H1 (cell line): ENCODE measurements around the gene SCRN1. TPM values are rescaled to one million over a fixed set of nuclear protein-coding genes. Genes with fewer than 3 reads are reported as not detected.

Experiments used
- CTCF ChIA-PET: fragments of 300-600 bp; sonication (Branson Sonifier 250); formaldehyde crosslinking; loops from one replicate; lab custom pipeline; 2021; ENCODE audit not compliant: partially characterized antibody; lab: Charles Lee
- POLR2A ChIA-PET: fragments of 300-600 bp; sonication (Branson Sonifier 250); formaldehyde crosslinking; loops from one replicate; lab custom pipeline; 2021; ENCODE audit warnings: inconsistent platforms; ENCODE audit not compliant: partially characterized antibody; lab: Charles Lee
- DNase-seq, 2 experiments: peaks; one replicate each; pipeline versions ENCODE4 v3.0.0 to v3.0.0-alpha.2; 2010 to 2022; ENCODE audit warnings: low spot score in 2 of 2, low read depth in 1 of 2, mixed read lengths in 1 of 2
- FAIRE-seq: peaks from 2 replicates; lab custom pipeline; 2011; peaks lifted over from hg19 to GRCh38; lab: Jason Lieb, UNC
- H2AFZ ChIP-seq: 2 replicates; pipeline ENCODE4 v1.8.1; 2012; ENCODE audit warnings: low read length, inconsistent platforms
- H2AK5ac ChIP-seq: 2 replicates; pipeline ENCODE4 v1.6.1; 2013; ENCODE audit warnings: low read depth, low read length
- H2BK120ac ChIP-seq: replicated peaks from 2 replicates; pipeline ENCODE3; 2013; ENCODE audit warnings: low read depth, low read length, inconsistent platforms
- H2BK12ac ChIP-seq: 2 replicates; pipeline ENCODE4 v1.6.1; 2013; ENCODE audit warnings: low read depth, low read length
- H2BK15ac ChIP-seq: 2 replicates; pipeline ENCODE4 v1.6.1; 2013; ENCODE audit warnings: low read length
- H2BK20ac ChIP-seq: 2 replicates; pipeline ENCODE4 v1.6.1; 2013; ENCODE audit warnings: low read length
- H2BK5ac ChIP-seq: 2 replicates; pipeline ENCODE4 v1.6.1; 2013; ENCODE audit warnings: low read depth, low read length
- H3K14ac ChIP-seq: 2 replicates; pipeline ENCODE4 v1.6.1; 2013; ENCODE audit warnings: inconsistent platforms; ENCODE audit not compliant: insufficient read length
- H3K18ac ChIP-seq: 2 replicates; pipeline ENCODE4 v1.6.1; 2013; ENCODE audit warnings: low read length; ENCODE audit errors: extremely low read depth
- H3K23ac ChIP-seq: 2 replicates; pipeline ENCODE4 v1.6.1; 2013; ENCODE audit warnings: inconsistent platforms; ENCODE audit not compliant: insufficient read length
- H3K23me2 ChIP-seq: 2 replicates; pipeline ENCODE4 v1.6.1; 2013; ENCODE audit warnings: low read depth, low read length
- H3K27ac ChIP-seq: 2 replicates; pipeline ENCODE4 v1.6.1; 2011; ENCODE audit warnings: low read depth, low read length, inconsistent platforms
- H3K27me3 ChIP-seq, 4 experiments: replicated peaks in 1 of 4; 1 replicate in 1 of 4; 2 replicates in 3 of 4; pipeline versions ENCODE4 v1.6.1 to v1.8.1; 2011 to 2013; ENCODE audit warnings: low read length in 3 of 4, mild to moderate bottlenecking in 3 of 4, inconsistent platforms in 2 of 4, mixed read lengths in 2 of 4, moderate library complexity in 1 of 4; ENCODE audit not compliant: control insufficient read depth in 3 of 4, insufficient read depth in 3 of 4; ENCODE audit errors: extremely low read depth in 1 of 4
- H3K36me3 ChIP-seq, 4 experiments: 2 replicates each; pipeline versions ENCODE4 v1.6.1 to v1.8.1; 2011 to 2013; ENCODE audit warnings: mild to moderate bottlenecking in 4 of 4, low read length in 3 of 4, moderate library complexity in 2 of 4, control low read depth in 1 of 4, inconsistent platforms in 1 of 4; ENCODE audit not compliant: insufficient read depth in 4 of 4, control insufficient read depth in 2 of 4
- H3K4ac ChIP-seq: replicated peaks from 2 replicates; pipeline ENCODE3; 2013; ENCODE audit warnings: low read length, low read depth, mixed read lengths, inconsistent platforms; ENCODE audit not compliant: insufficient read length
- H3K4me1 ChIP-seq, 4 experiments: replicated peaks in 1 of 4; 1 replicate in 1 of 4; 2 replicates in 3 of 4; pipeline versions ENCODE4 v1.6.1 to v1.8.1; 2011 to 2013; ENCODE audit warnings: low read length in 3 of 4, inconsistent platforms in 2 of 4, mixed read lengths in 1 of 4; ENCODE audit not compliant: insufficient read depth in 4 of 4, control insufficient read depth in 3 of 4
- H3K4me2 ChIP-seq, 2 experiments: 2 replicates each; pipeline versions ENCODE4 v1.6.1 to v1.8.1; 2011 to 2013; ENCODE audit warnings: low read depth in 2 of 2, low read length in 2 of 2, control low read depth in 1 of 2, inconsistent platforms in 1 of 2, mild to moderate bottlenecking in 1 of 2; ENCODE audit not compliant: insufficient read depth in 1 of 2
- H3K4me3 ChIP-seq, 4 experiments: fragments of 200-600, 300-600 bp in 1 of 4; sonication (generic), shearing (Covaris generic), sonication (Bioruptor Twin) in 1 of 4; 2 replicates each; pipeline versions ENCODE4 v1.5.1 to v1.8.1; 2011 to 2016; ENCODE audit warnings: low read length in 4 of 4, low read depth in 3 of 4, control low read depth in 2 of 4, inconsistent platforms in 2 of 4, mild to moderate bottlenecking in 2 of 4, mixed read lengths in 1 of 4, moderate library complexity in 1 of 4; ENCODE audit not compliant: insufficient read depth in 2 of 4; ENCODE audit errors: extremely low read depth in 1 of 4
- H3K56ac ChIP-seq: replicated peaks from 2 replicates; pipeline ENCODE3; 2013; ENCODE audit warnings: low read depth, mild to moderate bottlenecking, mixed read lengths, low read length, inconsistent platforms; ENCODE audit not compliant: insufficient read length
- H3K79me1 ChIP-seq: 2 replicates; pipeline ENCODE4 v1.6.1; 2013; ENCODE audit warnings: low read depth, low read length, control low read depth
- H3K79me2 ChIP-seq, 2 experiments: 2 replicates each; pipeline versions ENCODE4 v1.6.1 to v1.8.1; 2012 to 2013; ENCODE audit warnings: low read length in 2 of 2, mild to moderate bottlenecking in 2 of 2, inconsistent platforms in 1 of 2; ENCODE audit not compliant: insufficient read depth in 2 of 2, control insufficient read depth in 1 of 2
- H3K9ac ChIP-seq, 4 experiments: replicated peaks in 1 of 4; 1 replicate in 1 of 4; 2 replicates in 3 of 4; pipeline versions ENCODE4 v1.6.1 to v1.8.1; 2011 to 2013; ENCODE audit warnings: low read depth in 3 of 4, low read length in 3 of 4, control low read depth in 2 of 4, mild to moderate bottlenecking in 2 of 4, moderate library complexity in 2 of 4, inconsistent platforms in 1 of 4; ENCODE audit errors: extremely low read depth in 1 of 4
- H3K9me3 ChIP-seq, 2 experiments: 2 replicates each; pipeline versions ENCODE4 v1.6.1 to v1.8.1; 2012 to 2013; ENCODE audit warnings: mild to moderate bottlenecking in 2 of 2, moderate library complexity in 2 of 2, control low read depth in 1 of 2, inconsistent platforms in 1 of 2, low read depth in 1 of 2, low read length in 1 of 2, mixed read lengths in 1 of 2; ENCODE audit not compliant: insufficient read depth in 2 of 2
- H4K20me1 ChIP-seq, 2 experiments: replicated peaks in 1 of 2; 2 replicates each; pipeline versions ENCODE3 to v1.8.1; 2011 to 2013; ENCODE audit warnings: inconsistent platforms in 2 of 2, low read length in 2 of 2, mild to moderate bottlenecking in 1 of 2; ENCODE audit not compliant: insufficient read depth in 2 of 2, control insufficient read depth in 1 of 2
- H4K5ac ChIP-seq: 2 replicates; pipeline ENCODE4 v1.6.1; 2013; ENCODE audit warnings: low read length, low read depth, mixed read lengths, inconsistent platforms; ENCODE audit not compliant: insufficient read length
- H4K8ac ChIP-seq: 2 replicates; pipeline ENCODE4 v1.8.0; 2013; ENCODE audit warnings: mild to moderate bottlenecking, moderate library complexity, low read length, inconsistent platforms; ENCODE audit not compliant: insufficient read depth; ENCODE audit errors: extremely low read depth
- H4K91ac ChIP-seq: replicated peaks from 2 replicates; pipeline ENCODE3; 2013; ENCODE audit warnings: low read length, mixed read lengths, inconsistent platforms; ENCODE audit not compliant: insufficient read length
- CBX8 ChIP-seq: fragments of 300-800, 300-1000 bp; sonication (generic); IDR thresholded peaks from 2 replicates; pipeline ENCODE4 v1.7.1; 2016; ENCODE audit warnings: low read depth, low read length, borderline replicate concordance
- CTBP2 ChIP-seq: IDR thresholded peaks from 2 replicates; pipeline ENCODE4 v1.7.0; 2011; ENCODE audit warnings: borderline replicate concordance, mild to moderate bottlenecking, moderate library complexity, mixed read lengths, low read length; ENCODE audit not compliant: insufficient read depth, insufficient read length
- GTF2F1 ChIP-seq: IDR thresholded peaks from 2 replicates; pipeline ENCODE4 v1.6.1; 2012; ENCODE audit warnings: low read depth, low read length, improper control_type of control experiment, borderline replicate concordance
- SIN3A ChIP-seq, 2 experiments: IDR thresholded peaks in 1 of 2; conservative IDR thresholded peaks in 1 of 2; 2 replicates each; pipeline ENCODE4 v1.6.1; 2011 to 2012; ENCODE audit warnings: low read length in 2 of 2, improper control_type of control experiment in 1 of 2, low read depth in 1 of 2, mild to moderate bottlenecking in 1 of 2
- WGBS, 2 experiments: shearing (Covaris generic) in 1 of 2; methylation state at CpG; one replicate each; pipeline versions ENCODE4 v1.1.6 to v1.1.7; 2013 to 2015; ENCODE audit warnings: low lambda C conversion rate in 2 of 2, mixed read lengths in 2 of 2, inconsistent platforms in 1 of 2, low coverage in 1 of 2, missing lambda C conversion rate in 1 of 2; ENCODE audit not compliant: insufficient replicate concordance in 2 of 2, insufficient coverage in 1 of 2, insufficient read length in 1 of 2; ENCODE audit errors: extremely low coverage in 1 of 2, missing lambda C conversion rate in 1 of 2; 5-methylcytosine and 5-hydroxymethylcytosine counted together
- polyA plus RNA-seq, 7 experiments: library from polyadenylated mRNA; depleted of rRNA in 3 of 7; stranded (reverse) in 5 of 7; unstranded in 2 of 7; fragments of >200 nt in 5 of 7; fragments of 200-250 nt in 2 of 7; gene quantifications; 1 replicate in 5 of 7; 2 replicates in 1 of 7; 4 replicates in 1 of 7; pipeline versions ENCODE4 v1.2.1 to v1.2.3, GENCODE V29; 2011 to 2013; ENCODE audit warnings: missing spikeins in 2 of 7, mixed read lengths in 2 of 7
- total RNA-seq: library from RNA; stranded (reverse); fragmentation: NEBNext Ultra II Directional; extraction: Animal tissue kit (Norgen Biotek cat#: 25700); gene quantifications from 2 replicates; pipeline ENCODE4 v1.2.1, GENCODE V29; 2021

Gene SCRN1
- total and polyA plus RNA-seq, 2 of the 8 experiments (the other 6 are each of a cell fraction or from before 2014, with no cell fraction given) = 36.0 to 75.8 TPM

GRCh38 chr7:29924684-29925083, 64.9 kb downstream of the SCRN1 start:
- Histone ChIP-seq H3K27ac (no peak overlapping the region), H2BK20ac (no peak overlapping the region), H2BK12ac (no peak overlapping the region), H3K23ac (no peak overlapping the region), H2BK15ac (no peak overlapping the region), H3K36me3 (peaks cover 0 to 22% (median 9%) of the 10 kb centered on the region in 4 experiments; a peak in 5 of 8 replicates), H3K79me2 (no peaks in the 10 kb centered on the region), H4K20me1 (peaks cover 0 to 4% of the 10 kb centered on the region in 2 experiments), H3K4ac (no peak overlapping the region), H3K79me1 (no peaks in the 10 kb centered on the region; the same call in 1 of the 2 replicates), H3K4me1 (no peaks in the 10 kb centered on the region; a peak in 1 of 7 replicates), H3K27me3 (no peaks in the 10 kb centered on the region), H3K9ac (no peak overlapping the region), H3K23me2 (no peaks in the 10 kb centered on the region; the same call in 1 of the 2 replicates), H3K4me2 (no peak overlapping the region), H4K5ac (no peak overlapping the region), H3K4me3 (no peak overlapping the region), H3K9me3 (no peaks in the 10 kb centered on the region), H2AK5ac (no peak overlapping the region), H2BK5ac (no peak overlapping the region), H3K56ac (no peak overlapping the region), H2AFZ (no peak overlapping the region), H2BK120ac (no peak overlapping the region), H4K91ac (no peak overlapping the region), H3K14ac (no peak overlapping the region), H4K8ac (no peak overlapping the region), H3K18ac (no peak overlapping the region)
- 90% methylated on average over 2 of the region's 2 CpGs; no CpG with 5 or more reads in 1 of the 2 experiments for WGBS, 2 experiments
- ChIA-PET CTCF (interaction anchor here (0.7 to 1.7 kb wide), 7 partner anchors 8 to 177 kb away, joined by 3 to 7 read pairs (median 3); no protein-coding TSS in a partner anchor), POLR2A (no interaction called here)
- FAIRE-seq (no peak), DNase-seq (no peak)
- TF ChIP-seq GTF2F1 = no peak
- TF ChIP-seq CBX8 = no peak
- no peak for TF ChIP-seq SIN3A (conservative IDR thresholded peaks at IDR 0.05 in 1 of 2, IDR thresholded peaks at IDR 0.05 in 1 of 2; ENCODE audit: low read depth in 1 of 2, low read length in 2 of 2)
- TF ChIP-seq CTBP2 = no peak
